Measurements from ENCODE around the gene CPSF3.

CPSF3 gene

DNA sequence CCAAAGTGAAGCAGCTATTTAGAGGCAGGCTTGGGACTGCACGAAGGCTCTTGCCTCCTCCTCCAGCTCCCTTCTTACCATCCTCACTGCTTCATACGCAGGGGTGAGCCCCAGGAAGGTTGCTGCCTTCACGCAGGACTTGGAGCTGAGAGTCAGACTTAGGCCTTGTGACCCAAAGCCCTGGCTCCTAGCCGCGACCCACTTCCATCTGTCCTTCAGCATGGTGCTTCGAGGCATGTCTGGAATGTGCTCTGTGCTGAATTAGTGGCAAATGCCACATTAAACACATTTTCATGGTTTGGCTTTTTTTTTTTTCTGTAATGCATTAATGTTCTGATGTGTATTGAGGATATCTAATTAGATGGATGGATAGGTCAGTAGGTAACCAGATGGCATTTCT lies 37.6 kb upstream of the CPSF3 start:
- TF ChIP-seq, protein P1, sequence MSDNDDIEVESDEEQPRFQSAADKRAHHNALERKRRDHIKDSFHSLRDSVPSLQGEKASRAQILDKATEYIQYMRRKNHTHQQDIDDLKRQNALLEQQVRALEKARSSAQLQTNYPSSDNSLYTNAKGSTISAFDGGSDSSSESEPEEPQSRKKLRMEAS (IDR thresholded peaks at IDR 0.05; ENCODE audit: low read depth, low read length), result no peak
- TF ChIP-seq MYC (IDR thresholded peaks at IDR 0.05; ENCODE audit: low read depth, low read length), result no peak
- TF ChIP-seq, protein P2, sequence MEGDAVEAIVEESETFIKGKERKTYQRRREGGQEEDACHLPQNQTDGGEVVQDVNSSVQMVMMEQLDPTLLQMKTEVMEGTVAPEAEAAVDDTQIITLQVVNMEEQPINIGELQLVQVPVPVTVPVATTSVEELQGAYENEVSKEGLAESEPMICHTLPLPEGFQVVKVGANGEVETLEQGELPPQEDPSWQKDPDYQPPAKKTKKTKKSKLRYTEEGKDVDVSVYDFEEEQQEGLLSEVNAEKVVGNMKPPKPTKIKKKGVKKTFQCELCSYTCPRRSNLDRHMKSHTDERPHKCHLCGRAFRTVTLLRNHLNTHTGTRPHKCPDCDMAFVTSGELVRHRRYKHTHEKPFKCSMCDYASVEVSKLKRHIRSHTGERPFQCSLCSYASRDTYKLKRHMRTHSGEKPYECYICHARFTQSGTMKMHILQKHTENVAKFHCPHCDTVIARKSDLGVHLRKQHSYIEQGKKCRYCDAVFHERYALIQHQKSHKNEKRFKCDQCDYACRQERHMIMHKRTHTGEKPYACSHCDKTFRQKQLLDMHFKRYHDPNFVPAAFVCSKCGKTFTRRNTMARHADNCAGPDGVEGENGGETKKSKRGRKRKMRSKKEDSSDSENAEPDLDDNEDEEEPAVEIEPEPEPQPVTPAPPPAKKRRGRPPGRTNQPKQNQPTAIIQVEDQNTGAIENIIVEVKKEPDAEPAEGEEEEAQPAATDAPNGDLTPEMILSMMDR (IDR thresholded peaks at IDR 0.05; ENCODE audit: low read depth, low read length), result no peak
- TF ChIP-seq POLR2A (IDR thresholded peaks at IDR 0.05; ENCODE audit: extremely low read depth, insufficient read length), result no peak
- DNase-seq (ENCODE audit: low read depth), result no peak
- H3K4me3 ChIP-seq (ENCODE audit: low read depth, low read length), result no peak overlapping the region

DNA sequence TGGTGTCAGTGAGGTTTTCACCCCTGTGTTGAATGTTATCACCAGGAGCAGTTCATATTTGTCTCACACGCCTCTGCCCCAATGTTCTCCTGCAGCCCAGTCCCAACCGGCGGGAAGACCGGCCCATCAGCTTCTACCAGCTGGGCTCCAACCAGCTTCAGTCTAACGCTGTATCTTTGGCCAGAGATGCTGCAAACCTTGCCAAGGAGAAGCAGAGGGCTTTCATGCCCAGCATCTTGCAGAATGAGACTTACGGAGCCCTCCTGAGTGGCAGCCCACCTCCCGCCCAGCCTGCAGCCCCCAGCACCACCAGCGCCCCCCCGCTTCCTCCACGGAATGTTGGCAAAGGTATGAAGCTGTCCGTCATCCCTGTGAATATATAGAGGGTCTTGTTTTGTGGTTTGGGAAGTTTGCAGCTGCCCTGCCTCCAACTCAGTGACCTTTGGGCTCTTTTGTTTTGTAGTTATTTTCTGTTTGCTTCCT lies 35.2 kb upstream of the CPSF3 start:
- no peak for TF ChIP-seq POLR2A (IDR thresholded peaks at IDR 0.05; ENCODE audit: extremely low read depth, insufficient read length)
- H3K4me3 ChIP-seq (ENCODE audit: low read depth, low read length), result no peak overlapping the region
- DNase-seq (ENCODE audit: low read depth), result no peak

DNA sequence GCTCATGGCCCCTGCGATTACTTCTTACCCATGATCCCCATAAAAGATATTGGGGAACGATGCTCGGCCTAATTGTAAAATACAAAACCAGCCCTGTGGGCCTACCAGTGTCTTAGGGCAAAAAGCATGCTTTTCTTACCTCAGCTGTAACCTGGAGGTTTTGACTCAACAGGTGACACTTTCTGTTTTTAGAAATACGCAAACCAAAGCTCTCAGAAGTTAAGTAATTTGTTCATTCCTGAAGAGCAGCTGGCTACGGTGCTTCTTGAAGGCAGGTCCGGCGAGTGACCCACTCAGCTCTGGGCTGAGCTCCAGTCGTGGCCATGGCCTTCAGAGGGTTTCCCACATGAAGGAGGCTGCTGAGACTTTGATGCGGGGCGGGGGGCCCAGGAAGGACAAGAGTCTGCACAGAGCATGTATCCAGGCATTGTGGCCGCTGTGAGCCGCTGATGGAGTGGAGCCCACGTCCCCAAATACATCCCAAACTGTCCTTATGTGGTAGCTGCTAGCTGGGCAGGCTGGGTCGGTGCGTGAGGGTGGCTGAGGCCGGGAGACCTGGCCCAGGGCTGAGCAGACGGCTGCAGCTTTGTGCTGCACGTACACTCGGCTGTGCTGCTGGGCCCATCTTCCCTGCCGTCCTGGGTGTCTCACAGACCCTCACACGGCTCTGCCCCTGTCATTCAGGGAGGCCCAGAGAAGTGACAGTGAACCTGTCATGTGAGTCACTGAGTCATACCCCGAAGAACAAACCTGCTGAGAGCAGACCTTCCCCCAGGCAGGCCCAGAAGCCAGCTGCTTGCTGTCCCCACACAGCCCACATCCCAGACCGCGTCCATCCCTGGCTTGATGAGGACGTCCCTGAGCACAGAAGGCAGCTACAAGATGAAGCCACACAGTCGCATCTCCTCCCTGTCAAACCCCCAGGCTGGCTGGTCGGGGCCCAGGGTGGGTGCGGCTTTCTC lies 34.2 kb upstream of the CPSF3 start:
- no peak for DNase-seq (ENCODE audit: low read depth)
- H3K4me3 ChIP-seq (ENCODE audit: low read depth, low read length), result no peak overlapping the region
- TF ChIP-seq POLR2A (IDR thresholded peaks at IDR 0.05; ENCODE audit: extremely low read depth, insufficient read length), result no peak
- no peak for TF ChIP-seq MYC (IDR thresholded peaks at IDR 0.05; ENCODE audit: low read depth, low read length)
- TF ChIP-seq, protein P2 (IDR thresholded peaks at IDR 0.05; ENCODE audit: low read depth, low read length), result no peak
- TF ChIP-seq, protein P1 (IDR thresholded peaks at IDR 0.05; ENCODE audit: low read depth, low read length), result no peak

DNA sequence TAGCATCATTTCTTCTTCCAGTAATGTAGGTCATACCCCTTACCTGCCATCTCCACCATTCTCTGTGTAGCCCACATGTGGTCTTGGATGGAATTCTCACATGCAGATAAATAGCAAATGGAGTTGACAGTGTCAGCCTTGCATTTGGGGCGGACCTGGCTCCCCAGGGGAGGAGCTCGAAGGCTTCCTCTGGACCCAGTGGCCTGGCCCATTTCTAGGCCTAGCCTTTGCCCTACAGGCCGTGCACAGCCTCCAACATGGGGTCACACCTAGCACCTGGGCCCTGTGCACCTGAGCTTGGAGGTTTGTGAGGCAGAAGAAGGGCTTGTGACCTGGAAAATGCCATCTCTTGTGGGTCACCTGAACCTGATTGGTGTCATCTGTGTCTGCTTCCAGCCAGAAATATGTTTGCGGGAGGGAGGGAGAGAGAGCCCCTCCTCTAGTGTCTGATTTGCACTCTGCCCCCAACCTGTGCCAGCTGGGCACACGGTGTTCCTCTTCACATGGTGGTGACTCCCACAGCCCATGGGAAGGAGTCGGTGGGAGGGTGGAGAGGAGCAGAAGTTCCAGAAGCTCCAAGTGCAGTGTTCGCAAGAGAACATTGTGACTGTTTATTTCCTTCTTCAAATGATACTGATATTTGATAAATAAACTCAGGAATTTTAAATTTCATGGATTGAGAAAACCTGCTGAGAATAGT lies 33.2 kb upstream of the CPSF3 start:
- no peak for DNase-seq (ENCODE audit: low read depth)
- H3K4me3 ChIP-seq (ENCODE audit: low read depth, low read length), result no peak overlapping the region
- TF ChIP-seq, protein P1 (IDR thresholded peaks at IDR 0.05; ENCODE audit: low read depth, low read length), result no peak
- TF ChIP-seq, protein P2 (IDR thresholded peaks at IDR 0.05; ENCODE audit: low read depth, low read length), result no peak

DNA sequence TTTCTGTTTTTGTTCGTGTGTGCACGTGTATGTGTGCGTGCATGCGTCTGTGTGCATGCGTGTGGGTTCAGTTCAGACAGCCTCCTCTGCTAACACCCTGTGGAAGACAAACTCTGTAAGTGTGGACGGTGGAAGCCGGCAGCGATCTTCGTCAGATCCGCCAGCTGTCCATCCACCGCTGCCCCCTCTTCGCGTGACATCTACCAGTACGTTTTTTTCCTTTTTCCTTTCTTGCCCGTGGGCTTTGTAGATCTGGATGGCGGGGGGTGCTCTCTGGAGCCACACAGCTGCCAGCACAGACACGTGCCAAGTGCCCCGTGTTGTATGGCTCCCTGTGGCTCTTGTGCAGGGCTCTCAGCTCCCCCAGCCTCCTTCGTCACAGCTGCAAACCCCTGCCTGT lies 32.5 kb upstream of the CPSF3 start:
- H3K4me3 ChIP-seq (ENCODE audit: low read depth, low read length), result no peak overlapping the region
- TF ChIP-seq, protein P2 (IDR thresholded peaks at IDR 0.05; ENCODE audit: low read depth, low read length), result no peak
- TF ChIP-seq POLR2A (IDR thresholded peaks at IDR 0.05; ENCODE audit: extremely low read depth, insufficient read length), result no peak
- TF ChIP-seq, protein P1 (IDR thresholded peaks at IDR 0.05; ENCODE audit: low read depth, low read length), result no peak
- no peak for TF ChIP-seq MYC (IDR thresholded peaks at IDR 0.05; ENCODE audit: low read depth, low read length)
- no peak for DNase-seq (ENCODE audit: low read depth)

Measured in NB4 (cell line).